Loucy (cell line): ENCODE results near the gene NPVF.
A peak's percentile ranks its signal among the peaks of the same experiment; 100 is the strongest.

Experiments
- H2AFZ ChIP-seq: fragments of 200-600 bp; sonication (generic); 2 replicates; pipeline ENCODE4 v1.6.0; 2016; ENCODE audit warnings: antibody characterized with exemption, mild to moderate bottlenecking, low read length, moderate library complexity
- H3F3A ChIP-seq: fragments of 200-600 bp; 2 replicates; pipeline ENCODE4 v1.6.0; 2016; ENCODE audit warnings: antibody characterized with exemption, low read depth, mild to moderate bottlenecking
- H3K27me3 ChIP-seq: fragments of 200-600 bp; sonication (generic); 2 replicates; pipeline ENCODE4 v1.6.1; 2014; ENCODE audit warnings: low read length, mild to moderate bottlenecking; ENCODE audit not compliant: insufficient read depth, poor library complexity, severe bottlenecking
- H3K36me3 ChIP-seq: fragments of 200-600 bp; sonication (generic); 2 replicates; pipeline ENCODE4 v1.6.1; 2016; ENCODE audit warnings: low read length; ENCODE audit not compliant: insufficient read depth
- H3K4me1 ChIP-seq: fragments of 200-600 bp; sonication (generic); 2 replicates; pipeline ENCODE4 v1.5.1; 2014; ENCODE audit warnings: low read length, mild to moderate bottlenecking; ENCODE audit not compliant: insufficient read depth, poor library complexity, severe bottlenecking
- H3K4me2 ChIP-seq: fragments of 200-600 bp; sonication (generic); 2 replicates; pipeline ENCODE4 v1.6.0; 2014; ENCODE audit warnings: antibody characterized with exemption, low read length, low read depth, mild to moderate bottlenecking; ENCODE audit not compliant: poor library complexity, severe bottlenecking
- H3K4me3 ChIP-seq: fragments of 200-600 bp; sonication (generic); 2 replicates; pipeline ENCODE4 v1.5.1; 2014; ENCODE audit warnings: low read length, mild to moderate bottlenecking, mixed read lengths; ENCODE audit not compliant: poor library complexity, severe bottlenecking
- H3K79me2 ChIP-seq: fragments of 200-600 bp; sonication (generic); 2 replicates; pipeline ENCODE4 v1.6.1; 2014; ENCODE audit warnings: low read length; ENCODE audit not compliant: insufficient read depth
- H3K9ac ChIP-seq: fragments of 200-600 bp; sonication (generic); 2 replicates; pipeline ENCODE4 v1.6.0; 2014; ENCODE audit warnings: mild to moderate bottlenecking, low read depth, low read length, moderate library complexity; ENCODE audit not compliant: poor library complexity, severe bottlenecking
- H3K9me2 ChIP-seq: fragments of 200-600 bp; sonication (generic); replicated peaks from 2 replicates; pipeline ENCODE4 v1.6.1; 2016; ENCODE audit warnings: low read depth, low read length, mixed read lengths
- H3K9me3 ChIP-seq: fragments of 200-600 bp; sonication (generic); 2 replicates; pipeline ENCODE4 v1.6.1; 2014; ENCODE audit warnings: mild to moderate bottlenecking, antibody characterized with exemption, low read length, low read depth; ENCODE audit not compliant: insufficient read depth
- H4K20me1 ChIP-seq: fragments of 200-600 bp; sonication (generic); 2 replicates; pipeline ENCODE4 v1.6.0; 2014; ENCODE audit warnings: antibody characterized with exemption, low read length, mild to moderate bottlenecking; ENCODE audit not compliant: insufficient read depth, poor library complexity, severe bottlenecking
- CTCF ChIP-seq: fragments of 200-600 bp; sonication (generic); conservative IDR thresholded peaks from 2 replicates; pipeline ENCODE4 v1.5.1; 2014; ENCODE audit warnings: mild to moderate bottlenecking, antibody characterized with exemption, low read length
- EZH2phosphoT487 ChIP-seq: fragments of 200-600 bp; IDR thresholded peaks from 2 replicates; pipeline ENCODE4 v1.6.1; 2018; ENCODE audit warnings: antibody characterized with exemption, mild to moderate bottlenecking, moderate library complexity, borderline replicate concordance

Gene NPVF

GRCh38 chr7:25189197-25189596 lies 39.1 kb downstream of the NPVF start:
- Histone ChIP-seq H3K9me2 (no peaks in the 10 kb centered on the region), H3K27me3 (no peaks in the 10 kb centered on the region), H3K4me1 (no peaks in the 10 kb centered on the region), H2AFZ (no peak overlapping the region), H3F3A (no peaks in the 10 kb centered on the region), H3K4me2 (no peak overlapping the region), H3K9me3 (no peaks in the 10 kb centered on the region), H3K36me3 (no peaks in the 10 kb centered on the region), H3K79me2 (no peaks in the 10 kb centered on the region), H3K4me3 (no peak overlapping the region), H4K20me1 (no peaks in the 10 kb centered on the region), H3K9ac (no peak overlapping the region)
- no peak for TF ChIP-seq CTCF
- TF ChIP-seq EZH2phosphoT487: no peak

GRCh38 chr7:25187932-25188331 lies 40.4 kb downstream of the NPVF start:
- H3K9me2 ChIP-seq: no peaks in the 10 kb centered on the region
- no peaks in the 10 kb centered on the region for H3K36me3 ChIP-seq
- no peak overlapping the region for H3K4me2 ChIP-seq
- no peak overlapping the region for H3K4me3 ChIP-seq
- TF ChIP-seq CTCF: no peak
- TF ChIP-seq EZH2phosphoT487: no peak
- no peaks in the 10 kb centered on the region for H3F3A ChIP-seq
- H3K9ac ChIP-seq: no peak overlapping the region
- no peaks in the 10 kb centered on the region for H4K20me1 ChIP-seq
- H3K4me1 ChIP-seq: no peaks in the 10 kb centered on the region
- H3K27me3 ChIP-seq: no peaks in the 10 kb centered on the region
- H2AFZ ChIP-seq: 0 out of 2 replicates have a peak overlapping the region, but pooled peaks have one; percentile 30
- H3K79me2 ChIP-seq: no peaks in the 10 kb centered on the region
- no peaks in the 10 kb centered on the region for H3K9me3 ChIP-seq

- Histone ChIP-seq H2AFZ (0 out of 2 replicates have a peak overlapping the region, but pooled peaks have one; percentile 40), H4K20me1 (no peaks in the 10 kb centered on the region), H3F3A (no peaks in the 10 kb centered on the region), H3K4me2 (no peak overlapping the region), H3K27me3 (no peaks in the 10 kb centered on the region), H3K9me3 (no peaks in the 10 kb centered on the region), H3K9me2 (no peaks in the 10 kb centered on the region), H3K36me3 (no peaks in the 10 kb centered on the region), H3K4me1 (no peaks in the 10 kb centered on the region), H3K4me3 (no peak overlapping the region), H3K79me2 (no peaks in the 10 kb centered on the region), H3K9ac (no peak overlapping the region)
- TF ChIP-seq CTCF (no peak), EZH2phosphoT487 (no peak)
Measured at GRCh38 chr7:25186436-25186835, 41.9 kb downstream of the NPVF start.
